NK-92 (cell line): Measurements from ENCODE around the gene CTAGE1.
"Not testable (repeated sequence)": the region's sequence is repeated elsewhere in the genome, so short reads cannot be mapped to it uniquely, and the experiment has no call there.

Experiments used
- DNase-seq: peaks from one replicate; lab custom pipeline; 2025; ENCODE audit not compliant: unreplicated experiment; lab: John Stamatoyannopoulos, UW

The CTAGE1 gene

GRCh38 chr18:22417496-22418188, at the start of gene CTAGE1:
Gene CTAGE1, minus strand, starts transcription at chr18:22417915. Its CDS starts 104 bp downstream, at chr18:22417811.
- DNase-seq: no peak

DNA sequence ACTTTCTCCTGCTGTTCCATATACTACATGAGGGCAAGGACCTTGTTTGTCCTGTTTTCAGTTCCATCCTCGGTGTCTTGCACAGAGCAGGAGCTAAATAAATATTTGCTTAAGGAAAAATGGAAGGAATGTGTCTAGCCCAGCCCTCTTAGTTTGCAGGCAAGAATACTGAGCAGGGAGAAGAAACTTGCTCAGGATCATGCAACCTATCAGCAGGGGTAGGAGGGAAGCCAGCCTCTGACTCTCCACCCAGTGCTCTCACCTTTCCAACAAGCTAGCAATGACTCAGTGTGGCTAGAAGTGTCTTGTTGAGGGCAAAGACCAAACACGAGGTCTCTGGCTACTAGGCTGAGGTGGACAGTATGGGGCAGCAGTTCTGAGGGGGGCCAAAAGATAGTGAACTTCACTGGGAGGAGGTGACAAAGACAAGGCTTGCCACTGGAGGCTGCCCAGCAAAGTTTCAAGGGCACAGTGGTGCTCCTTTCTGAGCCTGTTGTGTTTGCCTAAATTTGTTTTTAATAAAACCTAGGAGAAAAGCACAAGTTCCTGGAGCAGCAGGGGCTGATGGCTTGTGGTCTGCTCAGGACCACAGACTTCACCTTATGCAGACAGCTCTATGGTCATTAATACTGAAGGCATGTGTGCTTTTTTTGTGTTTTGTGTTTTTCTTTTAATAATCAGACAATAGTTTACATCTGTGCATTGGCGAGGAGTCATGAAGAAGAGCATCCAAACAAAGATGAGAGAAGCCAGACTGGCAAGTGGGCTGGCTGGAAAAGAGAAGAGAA, 49.1 kb upstream of the CTAGE1 start:
- no peak for DNase-seq

DNA sequence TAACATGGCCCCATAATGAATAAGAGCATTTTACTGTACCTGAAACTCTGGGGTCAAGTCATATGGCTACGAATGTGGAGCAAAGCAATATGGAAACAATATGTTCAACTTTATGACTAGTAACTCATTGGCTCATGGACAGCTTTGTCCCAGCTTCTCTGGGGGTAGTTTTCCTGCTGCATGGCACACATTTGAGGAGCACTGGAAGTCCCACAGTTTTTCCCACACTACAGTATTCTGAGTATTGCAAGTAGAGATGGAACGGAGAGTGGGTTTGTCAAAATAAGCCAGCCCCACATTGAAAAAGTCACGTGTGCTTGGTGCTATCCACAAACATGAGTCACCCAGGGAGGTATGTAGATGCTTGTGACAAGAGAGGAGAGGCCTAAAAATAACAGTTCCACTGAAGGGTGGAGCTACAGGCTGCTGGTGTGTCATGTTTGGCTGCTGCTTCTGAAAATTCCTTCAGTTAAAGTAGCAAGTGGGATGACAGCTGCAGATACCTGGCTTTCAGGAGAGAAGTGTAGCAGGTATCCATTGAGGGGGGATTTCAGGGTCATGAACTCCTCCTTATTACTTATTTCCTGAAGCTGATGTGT, 48.2 kb upstream of the CTAGE1 start:
- DNase-seq: no peak

GRCh38 chr18:22463076-22463475, 45.4 kb upstream of the CTAGE1 start:
- no peak for DNase-seq

DNA sequence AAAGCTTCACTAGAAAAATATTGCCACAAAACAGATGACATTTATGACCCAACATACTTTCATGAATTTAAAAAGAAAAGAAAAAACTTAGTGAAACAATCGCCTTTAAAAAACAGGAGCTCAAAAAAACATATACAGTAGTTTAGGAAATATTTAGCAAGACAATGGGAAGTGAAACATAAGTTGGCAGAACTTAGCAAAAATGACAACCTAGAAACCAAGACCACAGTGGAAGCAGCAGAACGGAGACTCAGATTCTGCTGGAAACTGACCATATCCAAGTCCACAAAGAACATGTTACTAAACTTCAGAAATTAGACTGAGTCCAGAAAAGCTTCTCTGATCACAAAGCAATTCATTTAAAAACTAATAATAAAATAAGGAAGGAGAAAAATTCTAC, 41.8 kb upstream of the CTAGE1 start:
- no peak for DNase-seq

DNA sequence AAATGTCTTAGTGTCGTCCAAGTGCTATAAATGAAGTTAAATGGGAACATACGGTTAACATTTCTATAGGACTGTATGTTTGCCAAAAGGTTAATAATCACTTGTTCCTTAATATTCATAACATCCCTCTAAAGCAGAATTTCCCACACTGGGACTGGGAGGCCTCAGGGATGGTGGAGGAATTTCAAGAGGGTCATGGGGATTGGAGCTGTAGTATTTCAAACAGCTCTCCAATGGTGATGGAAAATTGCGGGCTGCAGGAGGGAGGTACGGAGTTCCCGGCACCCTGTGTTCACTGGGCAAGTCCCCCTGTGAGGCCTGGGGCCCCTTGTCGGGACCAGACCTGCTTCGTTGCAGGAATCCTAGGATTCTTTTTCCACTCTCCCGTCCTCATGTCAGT, 39.8 kb upstream of the CTAGE1 start:
- DNase-seq: no peak

GRCh38 chr18:22456547-22456946, 38.8 kb upstream of the CTAGE1 start:
- no peak for DNase-seq

DNA sequence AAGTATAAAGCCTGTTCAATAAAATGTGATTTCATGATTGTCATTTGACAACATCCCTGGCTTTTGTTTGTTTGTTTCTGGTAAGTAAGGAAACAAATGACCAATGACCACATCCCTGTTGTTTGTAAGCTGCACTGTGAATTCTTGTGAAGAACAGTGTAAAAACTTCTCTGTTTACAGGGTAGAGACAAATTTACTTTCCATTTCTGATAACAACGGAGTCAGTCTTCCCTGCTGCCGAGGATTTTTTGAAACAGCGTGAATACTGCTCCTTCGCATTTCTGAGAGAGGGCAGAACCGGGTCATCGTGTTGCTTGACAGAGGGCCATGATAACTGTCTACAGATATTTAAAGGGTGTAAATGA, 38.4 kb upstream of the CTAGE1 start:
- DNase-seq: no peak

- DNase-seq: no peak
These were observed 37.9 kb upstream of the CTAGE1 start for GRCh38 chr18:22455425-22456115.

DNA sequence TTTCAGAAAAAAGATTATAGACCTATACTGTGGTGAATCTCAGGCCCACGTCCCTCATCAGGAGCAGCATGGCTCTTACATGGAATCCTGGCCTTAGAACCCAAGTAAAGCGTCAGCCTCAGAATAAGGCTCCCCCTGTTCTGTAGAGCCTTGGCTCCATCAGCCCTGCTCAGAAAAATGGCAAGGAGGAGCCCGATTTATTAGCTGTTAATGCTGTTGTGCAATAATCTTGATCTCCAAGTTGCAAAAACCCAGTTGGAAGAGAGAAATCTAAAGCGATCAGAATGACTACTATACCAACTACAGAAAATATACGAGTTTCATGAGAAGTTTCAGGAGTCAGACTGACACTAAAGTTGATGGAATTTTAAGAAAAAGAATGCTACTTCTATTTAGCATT, 35.6 kb upstream of the CTAGE1 start:
- no peak for DNase-seq

DNA sequence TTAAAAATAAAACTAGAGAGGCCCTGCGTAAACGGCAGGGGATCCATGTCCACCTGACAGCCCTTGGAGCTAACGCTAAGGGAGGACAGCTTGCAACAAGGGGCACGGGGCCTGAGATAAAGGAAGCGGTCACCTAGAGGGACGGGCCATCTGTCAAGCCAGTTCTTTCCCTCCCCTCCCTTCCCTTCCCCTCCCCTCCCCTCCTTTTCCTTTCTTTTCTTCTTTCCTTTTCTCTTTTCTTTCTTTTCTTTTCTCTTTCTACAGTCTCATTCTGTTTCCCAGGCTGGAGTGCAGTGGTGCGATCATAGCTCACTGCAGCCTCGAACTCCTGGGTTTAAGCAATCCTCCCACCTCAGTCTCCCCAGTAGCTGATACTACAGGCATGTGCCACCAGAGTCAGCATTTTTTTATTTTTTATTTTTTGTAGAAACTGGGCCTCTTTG, 34.5 kb upstream of the CTAGE1 start:
- DNase-seq: no peak

DNA sequence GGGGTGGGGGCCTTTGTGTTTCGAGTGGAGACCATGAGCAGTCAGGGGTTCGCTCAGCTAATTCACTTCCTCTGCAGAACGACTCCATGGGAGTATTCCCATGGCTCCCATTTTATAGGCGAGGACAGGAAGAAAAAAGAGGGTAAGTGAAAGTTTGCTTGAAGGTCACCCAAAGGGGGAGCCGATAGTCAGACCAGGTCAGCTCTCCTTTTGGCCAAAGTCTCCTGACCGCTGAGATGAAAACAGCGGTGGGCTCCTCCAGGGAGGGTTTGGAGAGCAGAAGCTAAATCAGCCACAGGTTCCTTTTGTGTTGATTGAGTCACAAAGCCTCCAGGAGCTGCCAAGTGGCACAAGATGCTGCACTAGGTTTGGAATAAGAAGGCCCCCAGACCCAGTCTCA, 34.1 kb upstream of the CTAGE1 start:
- no peak for DNase-seq

DNA sequence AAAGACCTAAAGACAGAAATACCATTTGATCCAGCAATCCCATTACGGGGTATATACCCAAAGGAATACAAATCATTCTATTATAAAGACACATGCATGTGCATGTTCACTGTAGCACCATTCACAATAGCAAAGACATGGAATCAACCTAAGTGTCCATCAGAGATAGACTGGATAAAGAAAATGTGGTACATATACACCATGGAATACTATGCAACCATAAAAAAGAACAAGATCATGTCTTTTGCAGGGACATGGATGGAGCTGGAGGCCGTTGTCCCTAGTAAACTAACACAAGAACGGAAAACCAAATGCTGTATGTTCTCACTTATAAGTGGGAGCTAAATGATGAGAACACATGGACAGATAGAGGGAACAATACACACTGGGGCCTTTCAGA, 33.1 kb upstream of the CTAGE1 start:
- not testable (repeated sequence) for DNase-seq

- DNase-seq: not testable (repeated sequence)
These were observed 32.6 kb upstream of the CTAGE1 start for GRCh38 chr18:22450318-22450717.

DNA sequence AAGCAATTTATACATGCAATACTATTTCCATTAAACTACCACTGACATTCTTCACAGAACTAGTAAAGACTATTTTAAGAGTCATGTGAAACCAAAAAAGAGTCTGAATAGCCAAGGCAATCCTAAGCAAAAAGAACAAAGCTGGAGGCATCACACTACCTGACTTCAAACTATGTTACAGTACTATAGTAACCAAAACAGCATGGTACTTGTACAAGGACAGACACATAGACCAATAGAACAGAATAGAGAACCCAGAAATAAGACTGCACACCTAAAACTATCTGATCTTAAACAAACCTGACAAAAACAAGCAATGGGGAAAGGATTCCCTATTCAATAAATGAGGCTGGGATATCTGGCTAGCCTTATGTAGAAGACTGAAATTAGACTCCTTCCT, 32.0 kb upstream of the CTAGE1 start:
- DNase-seq: not testable (repeated sequence)

- DNase-seq: no peak
These were observed 30.5 kb upstream of the CTAGE1 start for GRCh38 chr18:22448238-22448637.

DNA sequence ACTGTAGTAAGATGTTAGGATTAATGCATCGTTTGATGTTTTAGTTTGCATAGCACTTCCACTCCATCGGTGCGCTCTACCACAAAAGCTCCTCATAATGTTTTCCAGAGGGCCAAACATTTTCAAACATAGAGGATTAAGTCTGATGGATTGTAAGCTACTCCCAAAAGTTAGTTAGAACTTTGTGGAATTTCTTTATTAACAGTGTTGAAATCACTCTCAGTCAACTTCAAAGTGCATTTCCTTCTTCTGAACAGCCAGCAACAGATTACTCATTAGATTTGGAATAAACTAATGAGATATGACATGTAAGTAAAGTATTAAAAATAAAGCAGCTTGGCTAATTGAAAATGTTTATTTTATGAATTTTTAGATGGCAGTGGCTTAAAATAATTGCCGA, 30.1 kb upstream of the CTAGE1 start:
- DNase-seq: no peak

DNA sequence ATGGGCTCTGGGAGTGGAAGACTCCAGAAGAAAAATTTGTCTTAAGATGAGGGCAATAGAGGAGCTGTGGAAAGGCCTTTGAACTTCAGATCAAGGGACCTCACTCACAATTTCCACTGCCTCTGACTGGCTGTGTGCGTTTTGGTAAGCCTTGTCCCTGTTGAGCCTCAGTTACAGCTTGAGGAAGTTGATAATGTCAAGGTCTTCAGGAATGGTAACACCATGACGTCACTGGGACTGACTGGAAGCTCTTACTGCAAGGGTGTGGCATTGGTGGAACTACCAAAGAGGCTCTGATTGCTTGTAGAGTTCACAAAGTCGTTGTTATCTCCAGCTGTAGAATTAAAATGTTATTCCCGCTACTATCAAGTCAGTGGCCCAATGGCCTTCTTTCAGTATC, 29.2 kb upstream of the CTAGE1 start:
- no peak for DNase-seq

DNA sequence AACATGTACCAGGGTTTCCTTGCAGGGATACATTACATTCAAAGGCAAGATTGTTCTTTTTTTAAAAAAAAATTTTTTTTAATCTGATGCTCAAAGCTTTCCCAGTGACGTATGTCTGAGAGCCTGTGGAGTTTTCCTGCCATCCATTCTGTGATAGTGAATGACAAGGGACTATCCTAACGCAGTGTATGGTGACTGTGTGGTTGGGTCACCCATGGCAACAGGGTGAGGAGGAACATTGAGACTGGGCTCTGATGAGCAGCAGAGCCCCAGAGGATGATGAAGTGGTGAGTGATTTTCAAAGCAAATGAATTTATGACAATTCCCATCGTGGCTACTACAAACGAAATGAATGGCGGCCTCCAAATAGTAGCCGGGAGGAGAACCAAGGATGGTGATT, 28.6 kb upstream of the CTAGE1 start:
- no peak for DNase-seq

DNA sequence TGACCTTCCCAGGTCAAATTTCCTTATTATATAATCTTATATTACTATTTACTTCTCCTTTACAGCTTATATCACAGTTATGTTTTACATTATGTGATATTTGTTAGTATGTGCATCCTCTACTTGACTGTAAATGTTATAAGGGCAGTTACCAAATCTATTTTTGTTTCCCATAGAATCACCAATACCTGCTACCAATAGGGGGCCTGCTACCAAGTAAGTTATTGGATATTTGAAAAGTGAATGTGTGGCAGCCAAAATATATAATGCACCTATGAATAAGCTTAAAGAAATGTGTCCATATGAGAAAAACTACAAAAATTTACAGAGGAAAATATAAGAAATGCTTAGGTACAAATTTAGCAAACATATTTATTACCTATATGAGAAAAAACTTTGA, 23.9 kb upstream of the CTAGE1 start:
- DNase-seq: no peak

GRCh38 chr18:22439447-22439846, 21.7 kb upstream of the CTAGE1 start:
- no peak for DNase-seq

DNA sequence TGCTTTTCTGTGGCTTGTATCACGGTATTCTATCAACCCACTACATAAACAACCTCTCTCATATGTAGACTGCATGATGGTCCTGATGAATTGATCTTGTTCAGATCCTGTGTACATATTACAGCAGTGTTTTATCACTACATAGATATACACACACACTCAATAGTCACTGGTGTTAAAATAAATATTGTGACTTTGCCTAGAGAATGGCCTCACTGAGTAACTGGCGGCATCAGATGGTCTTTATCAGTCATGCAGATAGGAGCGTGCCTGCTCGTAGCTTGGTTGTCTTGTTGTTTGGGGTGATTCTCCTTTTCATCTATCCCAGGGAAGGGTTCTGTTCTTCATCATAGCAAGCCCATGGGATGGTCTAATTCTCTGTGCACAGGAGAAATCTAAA, 18.4 kb upstream of the CTAGE1 start:
- DNase-seq: no peak
